Measurements from ENCODE around the gene PCDH1.

DNA sequence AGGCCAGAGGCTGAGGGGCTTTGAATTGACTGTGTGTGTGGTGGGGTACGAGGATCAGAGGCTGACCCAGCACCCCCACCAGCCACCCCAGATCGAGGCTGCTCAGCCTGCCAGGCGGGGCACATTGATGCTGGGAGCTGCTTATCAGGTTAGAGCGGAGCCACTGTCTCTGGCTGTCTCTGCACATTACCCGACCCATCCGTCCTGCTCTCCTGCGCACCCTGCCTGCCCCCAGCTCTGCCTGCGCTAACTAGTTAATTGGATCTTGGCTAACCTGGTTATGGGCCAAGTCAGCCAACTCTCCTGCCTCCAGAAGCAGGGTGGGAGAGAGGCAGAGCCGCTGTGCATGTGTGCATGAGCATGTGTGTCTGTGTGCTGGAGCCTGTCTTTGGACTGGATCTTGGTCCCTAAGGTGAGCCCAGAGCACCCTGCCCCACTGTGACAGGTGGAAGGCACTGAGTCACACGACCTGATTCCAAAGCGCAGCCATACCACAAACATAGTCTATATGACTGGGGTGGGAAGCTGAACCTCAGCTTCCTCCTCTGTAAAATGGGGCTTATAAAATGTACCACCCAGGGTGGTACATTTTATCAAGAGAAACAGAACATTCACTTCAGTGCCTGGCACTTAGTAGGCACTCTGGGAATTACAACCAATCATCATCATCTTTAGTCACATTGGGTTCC lies 39.7 kb downstream of the PCDH1 start:
- no peak for TF ChIP-seq CTCF (IDR thresholded peaks at IDR 0.05; ENCODE audit: low read depth, low read length, poor library complexity, severe bottlenecking)
- no peak for TF ChIP-seq EZH2phosphoT487 (IDR thresholded peaks at IDR 0.05; ENCODE audit: borderline replicate concordance, low read length)

All from DOHH2 (cell line).